B cell (primary cell): ENCODE results near the gene CRIM1. TPM values are rescaled to one million over a fixed set of nuclear protein-coding genes. Genes with fewer than 3 reads are reported as not detected.

ENCODE experiments used
- ATAC-seq: fragments of 200-7000 bp; cut with Tn5 transposase; one replicate; pipeline ENCODE4 v1.10.0; 2021; ENCODE audit warnings: low read depth, mild to moderate bottlenecking, moderate number of reproducible peaks, moderate library complexity
- CTCF ChIA-PET: fragments of 350-600 bp; sonication (Branson Sonifier 250); formaldehyde crosslinking; loops from one replicate; lab custom pipeline; 2021; ENCODE audit warnings: antibody characterized with exemption, inconsistent platforms; lab: Charles Lee
- POLR2A ChIA-PET: fragments of 350-600 bp; sonication (Branson Sonifier 250); formaldehyde crosslinking; loops from one replicate; lab custom pipeline; 2021; ENCODE audit warnings: antibody characterized with exemption; lab: Charles Lee
- DNase-seq: peaks from one replicate; pipeline ENCODE4 v3.0.0; 2013
- H2AFZ ChIP-seq: 2 replicates; pipeline ENCODE4 v1.6.1; 2012; ENCODE audit warnings: mild to moderate bottlenecking, low read depth, low read length; ENCODE audit not compliant: insufficient read depth, poor library complexity, severe bottlenecking
- H3K27ac ChIP-seq, 2 donors: 1 replicate in 1 of 2; 2 replicates in 1 of 2; pipeline ENCODE4 v1.5.1; 2012 to 2013; ENCODE audit warnings: low read length in 2 of 2, mild to moderate bottlenecking in 2 of 2, moderate library complexity in 1 of 2
- H3K27me3 ChIP-seq, 4 experiments: fragments of 200-600 bp in 1 of 4; sonication (generic) in 1 of 4; replicated peaks in 1 of 4; 1 replicate in 2 of 4; 2 replicates in 2 of 4; pipeline versions ENCODE4 v1.6.1 to v1.7.0; 2013 to 2016; ENCODE audit warnings: low read length in 3 of 4, mild to moderate bottlenecking in 2 of 4, mixed read lengths in 1 of 4, moderate library complexity in 1 of 4; ENCODE audit not compliant: insufficient read depth in 4 of 4, control insufficient read depth in 3 of 4; ENCODE audit errors: control extremely low read depth in 1 of 4
- H3K36me3 ChIP-seq, 2 experiments: replicated peaks in 1 of 2; 1 replicate in 1 of 2; 2 replicates in 1 of 2; pipeline versions ENCODE4 v1.6.1 to v1.7.1; 2013; ENCODE audit warnings: low read length in 1 of 2; ENCODE audit not compliant: insufficient read depth in 2 of 2, control insufficient read depth in 1 of 2; ENCODE audit errors: control extremely low read depth in 1 of 2, extremely low read depth in 1 of 2
- H3K4me1 ChIP-seq, 2 donors: fragments of 200-600 bp in 1 of 2; sonication (generic) in 1 of 2; 1 replicate in 1 of 2; 2 replicates in 1 of 2; pipeline versions ENCODE4 v1.5.1 to v1.6.1; 2013 to 2017; ENCODE audit warnings: low read length in 2 of 2; ENCODE audit not compliant: control insufficient read depth in 2 of 2, insufficient read depth in 2 of 2
- H3K4me2 ChIP-seq: replicated peaks from 2 replicates; pipeline ENCODE3; 2012; ENCODE audit warnings: mild to moderate bottlenecking, low read depth, low read length; ENCODE audit not compliant: poor library complexity, severe bottlenecking
- H3K4me3 ChIP-seq, 5 experiments: fragments of 200-600 bp in 1 of 5; sonication (generic) in 1 of 5; 1 replicate in 3 of 5; 2 replicates in 2 of 5; pipeline versions ENCODE4 v1.5.1 to v1.7.0; 2011 to 2016; ENCODE audit warnings: low read length in 4 of 5, mild to moderate bottlenecking in 4 of 5, low read depth in 2 of 5, control low read depth in 1 of 5, moderate library complexity in 1 of 5; ENCODE audit not compliant: insufficient read depth in 1 of 5; ENCODE audit errors: control extremely low read depth in 1 of 5, extremely low read depth in 1 of 5
- H3K79me2 ChIP-seq: fragments of 200-600 bp; sonication (generic); one replicate; pipeline ENCODE4 v1.6.0; 2016; ENCODE audit warnings: low read length; ENCODE audit not compliant: control insufficient read depth, insufficient read depth
- H3K9ac ChIP-seq: fragments of 200-600 bp; sonication (generic); 2 replicates; pipeline ENCODE4 v1.6.1; 2017; ENCODE audit warnings: mild to moderate bottlenecking, low read length, moderate library complexity
- H3K9me3 ChIP-seq, 3 donors: one replicate each; pipeline versions ENCODE4 v1.6.1 to v1.7.1; 2013; ENCODE audit warnings: low read length in 2 of 3; ENCODE audit not compliant: control insufficient read depth in 2 of 3, insufficient read depth in 1 of 3; ENCODE audit errors: control extremely low read depth in 1 of 3
- H4K20me1 ChIP-seq: 2 replicates; pipeline ENCODE4 v1.6.0; 2012; ENCODE audit warnings: mild to moderate bottlenecking, low read length; ENCODE audit not compliant: insufficient read depth, control insufficient read depth, poor library complexity, severe bottlenecking
- H3K27ac Mint-ChIP-seq: one replicate; pipeline ENCODE4 v1.8.0; 2021; ENCODE audit warnings: mixed read lengths
- H3K27me3 Mint-ChIP-seq: one replicate; pipeline ENCODE4 v1.8.0; 2021; ENCODE audit warnings: mixed read lengths
- H3K4me1 Mint-ChIP-seq: one replicate; pipeline ENCODE4 v1.8.0; 2021; ENCODE audit warnings: mixed read lengths
- H3K4me3 Mint-ChIP-seq: one replicate; pipeline ENCODE4 v1.8.0; 2021; ENCODE audit warnings: mixed read lengths
- H3K9me3 Mint-ChIP-seq: one replicate; pipeline ENCODE4 v1.8.0; 2022; ENCODE audit warnings: mixed read lengths; ENCODE audit not compliant: insufficient read depth
- EZH2 ChIP-seq: IDR thresholded peaks from 2 replicates; pipeline ENCODE4 v1.6.1; 2012; ENCODE audit warnings: borderline replicate concordance, low read depth, mild to moderate bottlenecking, moderate library complexity, low read length; ENCODE audit not compliant: insufficient read depth, poor library complexity, severe bottlenecking
- WGBS: methylation state at CpG from one replicate; pipeline ENCODE4 v1.1.5; 2013; ENCODE audit warnings: missing lambda C conversion rate; ENCODE audit not compliant: insufficient coverage; 5-methylcytosine and 5-hydroxymethylcytosine counted together
- intact Hi-C: fragments of 100-400 bp; cut with micrococcal nuclease; formaldehyde crosslinking; loops from one replicate; pipeline ENCODE4 v1.10.0; 2022
- polyA plus RNA-seq: library from polyadenylated mRNA; depleted of rRNA; stranded (reverse); fragments of >200 nt; gene quantifications from 2 replicates; pipeline ENCODE4 v1.2.3, GENCODE V29; 2012
- total RNA-seq, 2 donors: library from RNA; stranded (reverse); fragments of 120-200 nt in 1 of 2; gene quantifications; 1 replicate in 1 of 2; 2 replicates in 1 of 2; pipeline versions ENCODE4 v1.2.3 to v1.2.4, GENCODE V29; 2013 to 2022
- TF ChIP-seq, protein P1 (sequence below): fragments of 200-600 bp; IDR thresholded peaks from one replicate; pipeline ENCODE4 v1.8.0; 2022; ENCODE audit warnings: antibody characterized with exemption, mild to moderate bottlenecking

CRIM1 gene
- total and polyA plus RNA-seq, 2 donors (not counting 1 experiment from before 2014, with no cell fraction given) = 1.3 to 5.0 TPM

DNA sequence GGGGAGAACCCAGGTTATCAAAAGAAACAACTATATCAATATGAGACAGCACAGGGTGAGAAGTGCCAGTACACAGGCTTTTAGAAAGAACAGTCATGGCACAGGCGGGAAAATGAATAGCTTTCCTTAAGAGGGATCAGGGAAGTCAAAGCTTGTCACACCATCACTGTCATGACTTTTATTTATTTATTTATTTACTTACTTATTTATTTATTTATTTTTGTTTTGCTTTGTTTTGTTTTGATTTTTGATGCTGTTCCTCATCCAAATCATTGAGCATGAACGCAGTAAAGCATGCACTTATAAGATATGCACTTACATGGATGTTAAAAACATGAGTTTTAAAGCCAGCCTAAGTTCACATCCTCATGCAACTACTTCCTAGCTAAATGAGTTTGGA is 19.3 kb upstream of the CRIM1 start:
- DNase-seq (no peak), ATAC-seq (no peak)
- TF ChIP-seq, protein P1, sequence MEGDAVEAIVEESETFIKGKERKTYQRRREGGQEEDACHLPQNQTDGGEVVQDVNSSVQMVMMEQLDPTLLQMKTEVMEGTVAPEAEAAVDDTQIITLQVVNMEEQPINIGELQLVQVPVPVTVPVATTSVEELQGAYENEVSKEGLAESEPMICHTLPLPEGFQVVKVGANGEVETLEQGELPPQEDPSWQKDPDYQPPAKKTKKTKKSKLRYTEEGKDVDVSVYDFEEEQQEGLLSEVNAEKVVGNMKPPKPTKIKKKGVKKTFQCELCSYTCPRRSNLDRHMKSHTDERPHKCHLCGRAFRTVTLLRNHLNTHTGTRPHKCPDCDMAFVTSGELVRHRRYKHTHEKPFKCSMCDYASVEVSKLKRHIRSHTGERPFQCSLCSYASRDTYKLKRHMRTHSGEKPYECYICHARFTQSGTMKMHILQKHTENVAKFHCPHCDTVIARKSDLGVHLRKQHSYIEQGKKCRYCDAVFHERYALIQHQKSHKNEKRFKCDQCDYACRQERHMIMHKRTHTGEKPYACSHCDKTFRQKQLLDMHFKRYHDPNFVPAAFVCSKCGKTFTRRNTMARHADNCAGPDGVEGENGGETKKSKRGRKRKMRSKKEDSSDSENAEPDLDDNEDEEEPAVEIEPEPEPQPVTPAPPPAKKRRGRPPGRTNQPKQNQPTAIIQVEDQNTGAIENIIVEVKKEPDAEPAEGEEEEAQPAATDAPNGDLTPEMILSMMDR = no peak
- no peak for TF ChIP-seq EZH2
- H2AFZ ChIP-seq = no peak overlapping the region
- H3K4me3 ChIP-seq = no peak overlapping the region
- intact Hi-C loops = no loop called here
- H3K36me3 ChIP-seq = no peaks in the 10 kb centered on the region
- H3K9ac ChIP-seq = no peak overlapping the region
- no peaks in the 10 kb centered on the region for H3K27me3 Mint-ChIP-seq
- no peak overlapping the region for H3K27ac Mint-ChIP-seq
- POLR2A ChIA-PET = no interaction called here
- no peak overlapping the region for H3K4me3 Mint-ChIP-seq
- no peaks in the 10 kb centered on the region for H3K4me1 ChIP-seq
- no peak overlapping the region for H3K27ac ChIP-seq
- H3K79me2 ChIP-seq = no peaks in the 10 kb centered on the region
- no peaks in the 10 kb centered on the region for H3K4me1 Mint-ChIP-seq
- H3K9me3 ChIP-seq = no peaks in the 10 kb centered on the region
- H3K9me3 Mint-ChIP-seq = no peaks in the 10 kb centered on the region
- H4K20me1 ChIP-seq = no peaks in the 10 kb centered on the region
- no peaks in the 10 kb centered on the region for H3K27me3 ChIP-seq
- CTCF ChIA-PET = interaction anchor here (2.2 kb wide), 1 partner anchor 16 kb away, joined by 5 read pairs; no protein-coding TSS in a partner anchor
- H3K4me2 ChIP-seq = no peak overlapping the region
- WGBS = no CpG with 5 or more reads among the region's 2 CpGs

DNA sequence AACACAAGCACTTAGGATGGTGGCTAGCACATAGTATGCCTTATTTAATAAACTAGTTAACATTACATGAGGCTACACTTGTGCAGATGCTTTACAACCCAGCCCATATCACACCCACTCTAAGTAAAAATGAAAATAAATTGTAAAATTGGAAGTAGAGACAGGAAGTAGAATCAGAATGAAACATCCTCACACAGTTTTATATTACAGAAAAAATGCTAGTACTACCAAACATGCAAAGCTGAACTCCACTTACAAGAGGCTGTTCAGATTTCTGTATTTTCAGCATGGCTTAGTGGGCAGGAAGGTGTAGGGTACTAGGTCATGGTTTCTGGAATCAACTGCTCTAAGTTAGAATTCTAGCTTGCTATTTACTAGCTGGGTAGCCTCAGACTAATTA is 18.2 kb upstream of the CRIM1 start:
- no peak overlapping the region for H2AFZ ChIP-seq
- ChIA-PET CTCF (interaction anchor here (2.2 kb wide), 1 partner anchor 15 kb away, joined by 5 read pairs; no protein-coding TSS in a partner anchor), POLR2A (no interaction called here)
- ATAC-seq (no peak), DNase-seq (no peak)
- TF ChIP-seq EZH2 = no peak
- TF ChIP-seq, protein P1 = no peak
- no peaks in the 10 kb centered on the region for H4K20me1 ChIP-seq
- H3K27me3 ChIP-seq = no peaks in the 10 kb centered on the region
- Mint-ChIP-seq H3K4me3 (no peak overlapping the region), H3K9me3 (no peaks in the 10 kb centered on the region), H3K27me3 (no peaks in the 10 kb centered on the region), H3K4me1 (no peaks in the 10 kb centered on the region), H3K27ac (no peak overlapping the region)
- no peaks in the 10 kb centered on the region for H3K9me3 ChIP-seq
- no peaks in the 10 kb centered on the region for H3K79me2 ChIP-seq
- no peak overlapping the region for H3K4me3 ChIP-seq
- no peaks in the 10 kb centered on the region for H3K36me3 ChIP-seq
- H3K4me1 ChIP-seq = no peaks in the 10 kb centered on the region
- H3K4me2 ChIP-seq = no peak overlapping the region
- H3K9ac ChIP-seq = no peak overlapping the region
- H3K27ac ChIP-seq = no peak overlapping the region
- intact Hi-C loops = no loop called here
